Mucosa of descending colon (tissue), 3 donors: Measurements from ENCODE around the gene ECM1. TPM values are rescaled to one million over a fixed set of nuclear protein-coding genes. Genes with fewer than 3 reads are reported as not detected.

ENCODE experiments used
- ATAC-seq: fragments of 200-7000 bp; cut with Tn5 transposase; one replicate; pipeline ENCODE4 v1.9.1; 2020; ENCODE audit warnings: mild to moderate bottlenecking, moderate library complexity
- DNase-seq, 3 donors: peaks; one replicate each; pipeline ENCODE4 v3.0.0-alpha.2; 2020
- H3K36me3 ChIP-seq: fragments of 200-600 bp; one replicate; pipeline ENCODE4 v1.8.0; 2021; ENCODE audit warnings: low read depth, mild to moderate bottlenecking
- H3K4me1 ChIP-seq: fragments of 200-600 bp; one replicate; pipeline ENCODE4 v1.8.0; 2021; ENCODE audit warnings: low read depth, mild to moderate bottlenecking
- H3K4me3 ChIP-seq: fragments of 200-600 bp; one replicate; pipeline ENCODE4 v1.8.0; 2021; ENCODE audit warnings: mild to moderate bottlenecking
- H3K9me3 ChIP-seq: fragments of 200-600 bp; one replicate; pipeline ENCODE4 v1.8.0; 2021; ENCODE audit warnings: mild to moderate bottlenecking
- intact Hi-C, 2 donors: fragments of 100-400 bp; cut with DNase I in 1 of 2; cut with micrococcal nuclease in 1 of 2; formaldehyde crosslinking; loops; one replicate each; pipeline versions ENCODE4 v1.11.0 to v1.11.1; 2022; cut with DNase I, micrococcal nuclease
- total RNA-seq, 3 donors: library from RNA; stranded (reverse); fragmentation: NEBNext Ultra II Directional in 2 of 3; extraction: Animal tissue kit (Norgen Biotek cat#: 25700) in 2 of 3; gene quantifications; one replicate each; pipeline versions ENCODE4 v1.2.1 to v1.2.4, GENCODE V29; 2021 to 2023
- TF ChIP-seq, protein P1 (sequence below): fragments of 200-600 bp; IDR thresholded peaks from one replicate; pipeline ENCODE4 v1.8.0; 2022; ENCODE audit warnings: antibody characterized with exemption, mild to moderate bottlenecking
- donor health status: DM: no; HTN: no; CAD: no; lungs with moderate emphysema.
- donor health status: DM: no; HTN: no; CAD: no.
- donor health status: DM: no; HTN: yes; CAD: no.

ECM1 gene
- total RNA-seq, 3 donors from 2014 or later: 3.4 to 11.0 (median 8.8) TPM

DNA sequence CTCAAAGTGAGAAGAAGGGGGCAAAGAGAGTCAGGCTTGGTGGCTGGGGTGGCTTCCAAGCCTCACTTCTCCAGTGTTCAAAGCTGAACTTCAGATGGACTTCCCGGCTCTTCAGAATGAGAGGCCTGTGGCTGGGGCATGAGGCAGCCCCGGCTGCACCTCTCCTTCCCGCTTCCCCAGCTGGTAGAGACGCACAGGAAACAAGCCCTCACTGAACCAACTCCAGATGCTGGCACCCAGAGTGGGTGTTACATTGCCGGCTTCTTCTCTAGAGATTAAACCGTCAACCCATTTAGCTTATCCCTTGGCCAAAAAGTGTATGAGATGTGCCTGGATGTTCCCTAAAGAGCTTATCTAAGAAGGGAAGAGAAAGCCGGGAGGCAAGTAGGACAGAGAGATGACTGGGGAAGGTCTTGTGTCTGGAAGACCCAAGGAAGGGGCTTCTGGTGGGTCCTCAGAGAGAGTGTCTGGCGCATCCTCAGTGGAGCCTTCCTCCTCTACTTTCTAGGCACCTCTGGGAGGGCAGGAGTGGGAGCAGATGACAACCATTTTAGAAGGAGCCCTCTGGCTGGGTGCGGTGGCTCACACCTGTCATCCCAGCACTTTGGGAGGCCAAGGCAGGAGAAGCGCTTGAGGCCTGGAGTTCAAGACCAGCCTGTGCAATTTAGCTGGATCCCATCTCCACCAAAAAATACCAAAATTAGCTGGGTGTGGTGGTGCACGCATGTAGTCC is 43.3 kb downstream of the ECM1 start:
- no peak for ATAC-seq
- intact Hi-C loops: loop anchor here in 1 of 2 donors (10.0 kb wide), 1 partner anchor 74 kb away; the partner anchor contains the start of gene ENSA

GRCh38 chr1:150551784-150552127 is 43.8 kb downstream of the ECM1 start:
- H3K36me3 ChIP-seq: no peaks in the 10 kb centered on the region
- ATAC-seq: no peak
- TF ChIP-seq, protein P1, sequence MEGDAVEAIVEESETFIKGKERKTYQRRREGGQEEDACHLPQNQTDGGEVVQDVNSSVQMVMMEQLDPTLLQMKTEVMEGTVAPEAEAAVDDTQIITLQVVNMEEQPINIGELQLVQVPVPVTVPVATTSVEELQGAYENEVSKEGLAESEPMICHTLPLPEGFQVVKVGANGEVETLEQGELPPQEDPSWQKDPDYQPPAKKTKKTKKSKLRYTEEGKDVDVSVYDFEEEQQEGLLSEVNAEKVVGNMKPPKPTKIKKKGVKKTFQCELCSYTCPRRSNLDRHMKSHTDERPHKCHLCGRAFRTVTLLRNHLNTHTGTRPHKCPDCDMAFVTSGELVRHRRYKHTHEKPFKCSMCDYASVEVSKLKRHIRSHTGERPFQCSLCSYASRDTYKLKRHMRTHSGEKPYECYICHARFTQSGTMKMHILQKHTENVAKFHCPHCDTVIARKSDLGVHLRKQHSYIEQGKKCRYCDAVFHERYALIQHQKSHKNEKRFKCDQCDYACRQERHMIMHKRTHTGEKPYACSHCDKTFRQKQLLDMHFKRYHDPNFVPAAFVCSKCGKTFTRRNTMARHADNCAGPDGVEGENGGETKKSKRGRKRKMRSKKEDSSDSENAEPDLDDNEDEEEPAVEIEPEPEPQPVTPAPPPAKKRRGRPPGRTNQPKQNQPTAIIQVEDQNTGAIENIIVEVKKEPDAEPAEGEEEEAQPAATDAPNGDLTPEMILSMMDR: no peak
- intact Hi-C loops: loop anchor here in 1 of 2 donors (10.0 kb wide), 1 partner anchor 73 kb away; the partner anchor contains the start of gene ENSA
- H3K4me1 ChIP-seq: peaks cover 13% of the 10 kb centered on the region
- no peaks in the 10 kb centered on the region for H3K9me3 ChIP-seq
- DNase-seq: no peak
- no peak overlapping the region for H3K4me3 ChIP-seq

More for the DNA sequence above, 43.3 kb downstream of the ECM1 start:
- TF ChIP-seq, protein P1: no peak
- Histone ChIP-seq H3K4me3 (no peak overlapping the region), H3K36me3 (no peaks in the 10 kb centered on the region), H3K9me3 (no peaks in the 10 kb centered on the region), H3K4me1 (peaks cover 13% of the 10 kb centered on the region)
- no peak for DNase-seq

- H3K36me3 ChIP-seq: no peaks in the 10 kb centered on the region
- peaks cover 13% of the 10 kb centered on the region for H3K4me1 ChIP-seq
- peak; percentile 36 for ATAC-seq
- DNase-seq: peak in 2 of 3 donors; percentile 67 to 84
- no peaks in the 10 kb centered on the region for H3K9me3 ChIP-seq
- TF ChIP-seq, protein P1: no peak
- intact Hi-C loops: loop anchor here in 1 of 2 donors (10.0 kb wide), 1 partner anchor 72 kb away; the partner anchor contains the start of gene ENSA
- H3K4me3 ChIP-seq: no peak overlapping the region
These were observed 44.4 kb downstream of the ECM1 start for GRCh38 chr1:150552128-150552910.

DNA sequence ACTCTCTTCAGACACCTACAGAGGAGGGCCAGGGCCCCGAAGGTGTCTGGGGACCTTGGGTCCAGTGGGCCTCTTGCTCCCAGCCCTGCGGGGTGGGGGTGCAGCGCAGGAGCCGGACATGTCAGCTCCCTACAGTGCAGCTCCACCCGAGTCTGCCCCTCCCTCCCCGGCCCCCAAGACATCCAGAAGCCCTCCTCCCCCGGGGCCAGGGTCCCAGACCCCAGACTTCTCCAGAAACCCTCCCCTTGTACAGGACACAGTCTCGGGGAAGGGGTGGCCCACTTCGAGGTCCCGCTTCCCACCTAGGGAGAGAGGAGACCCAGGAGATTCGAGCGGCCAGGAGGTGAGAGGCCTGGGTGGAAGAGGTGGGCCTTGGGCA is 45.0 kb downstream of the ECM1 start:
- DNase-seq (peak in 1 of 3 donors; percentile 53), ATAC-seq (no peak)
- H3K4me3 ChIP-seq: no peak overlapping the region
- intact Hi-C loops: loop anchor here in 1 of 2 donors (10.0 kb wide), 1 partner anchor 72 kb away; the partner anchor contains the start of gene ENSA
- TF ChIP-seq, protein P1: no peak
- H3K4me1 ChIP-seq: peaks cover 13% of the 10 kb centered on the region
- no peaks in the 10 kb centered on the region for H3K9me3 ChIP-seq
- no peaks in the 10 kb centered on the region for H3K36me3 ChIP-seq

DNA sequence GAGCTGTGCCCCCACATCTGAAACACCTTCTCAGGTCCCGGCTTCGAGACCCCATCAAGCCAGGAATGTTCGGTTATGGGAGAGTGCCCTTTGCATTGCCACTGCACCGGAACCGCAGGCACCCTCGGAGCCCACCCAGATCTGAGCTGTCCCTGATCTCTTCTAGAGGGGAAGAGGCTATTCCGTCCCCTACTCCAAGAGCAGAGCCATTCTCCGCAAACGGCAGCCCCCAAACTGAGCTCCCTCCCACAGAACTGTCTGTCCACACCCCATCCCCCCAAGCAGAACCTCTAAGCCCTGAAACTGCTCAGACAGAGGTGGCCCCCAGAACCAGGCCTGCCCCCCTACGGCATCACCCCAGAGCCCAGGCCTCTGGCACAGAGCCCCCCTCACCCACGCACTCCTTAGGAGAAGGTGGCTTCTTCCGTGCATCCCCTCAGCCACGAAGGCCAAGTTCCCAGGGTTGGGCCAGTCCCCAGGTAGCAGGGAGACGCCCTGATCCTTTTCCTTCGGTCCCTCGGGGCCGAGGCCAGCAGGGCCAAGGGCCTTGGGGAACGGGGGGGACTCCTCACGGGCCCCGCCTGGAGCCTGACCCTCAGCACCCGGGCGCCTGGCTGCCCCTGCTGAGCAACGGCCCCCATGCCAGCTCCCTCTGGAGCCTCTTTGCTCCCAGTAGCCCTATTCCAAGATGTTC is 45.6 kb downstream of the ECM1 start:
- intact Hi-C loops: loop anchor here in 1 of 2 donors (10.0 kb wide), 1 partner anchor 71 kb away; the partner anchor contains the start of gene ENSA
- peaks cover 9% of the 10 kb centered on the region for H3K4me1 ChIP-seq
- H3K4me3 ChIP-seq: no peak overlapping the region
- DNase-seq: peak in 1 of 3 donors; percentile 51
- H3K9me3 ChIP-seq: no peaks in the 10 kb centered on the region
- H3K36me3 ChIP-seq: no peaks in the 10 kb centered on the region
- no peak for ATAC-seq
- TF ChIP-seq, protein P1: no peak
